Osteocyte (in vitro differentiated cells): ENCODE measurements around the gene MYO3A. TPM values are rescaled to one million over a fixed set of nuclear protein-coding genes. Genes with fewer than 3 reads are reported as not detected.

Experiments used
- DNase-seq: peaks from one replicate; pipeline ENCODE4 v3.0.0; 2021; ENCODE audit warnings: mixed read lengths; ENCODE audit not compliant: unreplicated experiment; ENCODE audit errors: extremely low spot score
- H3K27ac Mint-ChIP-seq: one replicate; pipeline ENCODE4 v1.8.0; 2021; ENCODE audit warnings: mild to moderate bottlenecking, mixed read lengths; ENCODE audit not compliant: unreplicated experiment
- H3K27me3 Mint-ChIP-seq: one replicate; pipeline ENCODE4 v1.8.0; 2021; ENCODE audit warnings: mixed read lengths; ENCODE audit not compliant: unreplicated experiment
- H3K36me3 Mint-ChIP-seq: one replicate; pipeline ENCODE4 v1.8.0; 2021; ENCODE audit warnings: mixed read lengths; ENCODE audit not compliant: unreplicated experiment
- H3K4me1 Mint-ChIP-seq: one replicate; pipeline ENCODE4 v1.8.0; 2021; ENCODE audit warnings: mixed read lengths; ENCODE audit not compliant: unreplicated experiment
- H3K4me3 Mint-ChIP-seq: one replicate; pipeline ENCODE4 v1.8.0; 2021; ENCODE audit warnings: mild to moderate bottlenecking, moderate library complexity, mixed read lengths; ENCODE audit not compliant: unreplicated experiment
- H3K9me3 Mint-ChIP-seq: one replicate; pipeline ENCODE4 v1.8.0; 2021; ENCODE audit warnings: mixed read lengths; ENCODE audit not compliant: unreplicated experiment
- total RNA-seq: library from RNA; stranded (reverse); gene quantifications from 2 replicates; pipeline ENCODE4 v1.2.1, GENCODE V29; 2021
- TF ChIP-seq, protein P1 (sequence below): fragments of 200-600 bp; sonication (generic); IDR thresholded peaks from 2 replicates; pipeline ENCODE4 v1.5.0; 2021; ENCODE audit warnings: antibody characterized with exemption, mild to moderate bottlenecking, moderate library complexity

MYO3A gene
- total RNA-seq, 1 donor from 2014 or later: not detected

- Mint-ChIP-seq H3K27ac (no peak overlapping the region), H3K4me3 (no peak overlapping the region), H3K36me3 (no peaks in the 10 kb centered on the region), H3K27me3 (no peaks in the 10 kb centered on the region), H3K4me1 (no peaks in the 10 kb centered on the region), H3K9me3 (peaks cover 8% of the 10 kb centered on the region)
- TF ChIP-seq, protein P1, sequence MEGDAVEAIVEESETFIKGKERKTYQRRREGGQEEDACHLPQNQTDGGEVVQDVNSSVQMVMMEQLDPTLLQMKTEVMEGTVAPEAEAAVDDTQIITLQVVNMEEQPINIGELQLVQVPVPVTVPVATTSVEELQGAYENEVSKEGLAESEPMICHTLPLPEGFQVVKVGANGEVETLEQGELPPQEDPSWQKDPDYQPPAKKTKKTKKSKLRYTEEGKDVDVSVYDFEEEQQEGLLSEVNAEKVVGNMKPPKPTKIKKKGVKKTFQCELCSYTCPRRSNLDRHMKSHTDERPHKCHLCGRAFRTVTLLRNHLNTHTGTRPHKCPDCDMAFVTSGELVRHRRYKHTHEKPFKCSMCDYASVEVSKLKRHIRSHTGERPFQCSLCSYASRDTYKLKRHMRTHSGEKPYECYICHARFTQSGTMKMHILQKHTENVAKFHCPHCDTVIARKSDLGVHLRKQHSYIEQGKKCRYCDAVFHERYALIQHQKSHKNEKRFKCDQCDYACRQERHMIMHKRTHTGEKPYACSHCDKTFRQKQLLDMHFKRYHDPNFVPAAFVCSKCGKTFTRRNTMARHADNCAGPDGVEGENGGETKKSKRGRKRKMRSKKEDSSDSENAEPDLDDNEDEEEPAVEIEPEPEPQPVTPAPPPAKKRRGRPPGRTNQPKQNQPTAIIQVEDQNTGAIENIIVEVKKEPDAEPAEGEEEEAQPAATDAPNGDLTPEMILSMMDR: no peak
- DNase-seq: no peak
These were observed 34.7 kb upstream of the MYO3A start for GRCh38 chr10:25899304-25899703.

- no peak overlapping the region for H3K4me3 Mint-ChIP-seq
- H3K27me3 Mint-ChIP-seq: no peaks in the 10 kb centered on the region
- H3K27ac Mint-ChIP-seq: no peak overlapping the region
- H3K36me3 Mint-ChIP-seq: no peaks in the 10 kb centered on the region
- H3K4me1 Mint-ChIP-seq: no peaks in the 10 kb centered on the region
- H3K9me3 Mint-ChIP-seq: peaks cover 17% of the 10 kb centered on the region
- TF ChIP-seq, protein P1: no peak
- DNase-seq: no peak
These were observed 32.8 kb upstream of the MYO3A start for GRCh38 chr10:25901199-25901598.

GRCh38 chr10:25902002-25902401, 32.0 kb upstream of the MYO3A start:
- Mint-ChIP-seq H3K9me3 (peaks cover 17% of the 10 kb centered on the region), H3K27me3 (no peaks in the 10 kb centered on the region), H3K36me3 (no peaks in the 10 kb centered on the region), H3K4me1 (no peaks in the 10 kb centered on the region), H3K27ac (no peak overlapping the region), H3K4me3 (no peak overlapping the region)
- no peak for DNase-seq
- TF ChIP-seq, protein P1: no peak

GRCh38 chr10:25907261-25907660, 26.8 kb upstream of the MYO3A start:
- Mint-ChIP-seq H3K27ac (no peak overlapping the region), H3K27me3 (no peaks in the 10 kb centered on the region)

DNA sequence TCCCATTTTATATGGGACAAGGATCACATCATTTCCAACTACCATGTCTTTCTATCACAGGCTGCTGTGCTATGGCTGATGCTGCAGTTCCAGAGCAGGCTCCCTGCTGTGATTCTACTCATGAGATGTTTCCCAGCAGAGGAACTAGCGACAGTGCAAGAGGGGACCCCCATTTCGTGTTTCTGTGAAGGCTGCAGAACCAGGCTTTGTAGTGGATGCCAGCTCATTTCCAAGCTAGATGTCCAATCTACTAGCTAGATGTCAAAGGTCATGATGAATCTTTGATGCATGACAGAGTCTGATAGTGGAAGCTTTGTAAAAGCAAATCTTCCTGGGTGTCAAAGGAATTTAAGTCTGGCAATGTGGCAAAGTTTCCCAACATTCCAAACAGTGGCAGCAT, 21.2 kb upstream of the MYO3A start:
- TF ChIP-seq, protein P1: no peak
- no peak overlapping the region for H3K4me3 Mint-ChIP-seq
- H3K9me3 Mint-ChIP-seq: peaks cover 28% of the 10 kb centered on the region
- H3K4me1 Mint-ChIP-seq: no peaks in the 10 kb centered on the region
- H3K27ac Mint-ChIP-seq: no peak overlapping the region
- H3K27me3 Mint-ChIP-seq: no peaks in the 10 kb centered on the region
- no peaks in the 10 kb centered on the region for H3K36me3 Mint-ChIP-seq
- DNase-seq: no peak

More at GRCh38 chr10:25907261-25907660, 26.8 kb upstream of the MYO3A start:
- TF ChIP-seq, protein P1: no peak
- DNase-seq: no peak
- peaks cover 38% of the 10 kb centered on the region for H3K9me3 Mint-ChIP-seq
- no peaks in the 10 kb centered on the region for H3K4me1 Mint-ChIP-seq
- no peak overlapping the region for H3K4me3 Mint-ChIP-seq
- no peaks in the 10 kb centered on the region for H3K36me3 Mint-ChIP-seq
